HepG2 (cell line): ENCODE data around the gene ZNF316. TPM values are rescaled to one million over a fixed set of nuclear protein-coding genes. Genes with fewer than 3 reads are reported as not detected.

Source experiments
- ATF7-NPFF ChIP-seq: sonication (generic); formaldehyde crosslinking; IDR thresholded peaks from 2 replicates; pipeline ENCODE4 v1.8.1; 2023; ENCODE audit warnings: mild to moderate bottlenecking, low read depth, missing genetic modification reagents, moderate library complexity
- EP300 ChIP-seq, 3 experiments: sonication (generic) in 1 of 3; formaldehyde crosslinking in 1 of 3; IDR thresholded peaks; 2 replicates each; pipeline versions ENCODE4 v1.5.1 to v1.6.1; 2011 to 2020; ENCODE audit warnings: low read depth in 2 of 3, low read length in 2 of 3, borderline replicate concordance in 1 of 3, improper control_type of control experiment in 1 of 3, mild to moderate bottlenecking in 1 of 3, missing genetic modification reagents in 1 of 3, moderate library complexity in 1 of 3
- FOXM1 ChIP-seq: sonication (generic); formaldehyde crosslinking; IDR thresholded peaks from 2 replicates; pipeline ENCODE4 v1.5.0; 2020; ENCODE audit warnings: missing genetic modification reagents
- MATR3 ChIP-seq: sonication (generic); formaldehyde crosslinking; IDR thresholded peaks from 2 replicates; pipeline ENCODE4 v1.4.0; 2020; ENCODE audit warnings: missing genetic modification reagents
- RFXAP ChIP-seq: sonication (generic); formaldehyde crosslinking; IDR thresholded peaks from 2 replicates; pipeline ENCODE4 v1.4.0; 2020; ENCODE audit warnings: missing genetic modification reagents, borderline replicate concordance
- SIN3A ChIP-seq: IDR thresholded peaks from 2 replicates; pipeline ENCODE4 v1.6.1; 2011; ENCODE audit warnings: low read depth, mild to moderate bottlenecking, control low read depth, low read length, borderline replicate concordance
- SOX13 ChIP-seq, 3 experiments: fragments of 450-650 bp in 1 of 3; sonication (generic) in 1 of 3; formaldehyde crosslinking in 1 of 3; IDR thresholded peaks in 2 of 3; conservative IDR thresholded peaks in 1 of 3; 2 replicates each; pipeline versions ENCODE4 v1.5.0 to v1.6.1; 2016 to 2020; ENCODE audit warnings: antibody characterized with exemption in 1 of 3, mild to moderate bottlenecking in 1 of 3, missing compliant biosample characterization in 1 of 3, missing genetic modification reagents in 1 of 3, moderate library complexity in 1 of 3
- ZBTB4 ChIP-seq: sonication (generic); formaldehyde crosslinking; IDR thresholded peaks from 2 replicates; pipeline ENCODE4 v1.4.0; 2020; ENCODE audit warnings: missing genetic modification reagents, mild to moderate bottlenecking, borderline replicate concordance
- ZNF550 ChIP-seq: sonication (generic); formaldehyde crosslinking; IDR thresholded peaks from 2 replicates; pipeline ENCODE4 v1.4.0; 2020; ENCODE audit warnings: mild to moderate bottlenecking, missing genetic modification reagents, borderline replicate concordance
- ZNF629 ChIP-seq: sonication (generic); formaldehyde crosslinking; conservative IDR thresholded peaks from 2 replicates; pipeline ENCODE4 v1.5.0; 2020; ENCODE audit warnings: missing genetic modification reagents
- ZNF879 ChIP-seq: sonication (generic); formaldehyde crosslinking; IDR thresholded peaks from 2 replicates; pipeline ENCODE4 v1.8.1; 2023; ENCODE audit warnings: missing genetic modification reagents
- ZSCAN31 ChIP-seq: sonication (generic); formaldehyde crosslinking; IDR thresholded peaks from 2 replicates; pipeline ENCODE4 v1.5.0; 2020; ENCODE audit warnings: low read depth, mild to moderate bottlenecking, missing genetic modification reagents
- polyA plus RNA-seq, 8 experiments: library from polyadenylated mRNA; depleted of rRNA in 3 of 8; stranded (reverse) in 7 of 8; unstranded in 1 of 8; fragments of >200 nt; fragmentation: Illumina TruSeq in 4 of 8; extraction: Trizol in 4 of 8; gene quantifications; 2 replicates each; pipeline versions ENCODE4 v1.2.1 to v1.2.3, GENCODE V29; 2011 to 2016; ENCODE audit warnings: low read depth in 4 of 8, missing spikeins in 1 of 8, mixed read lengths in 1 of 8; ENCODE audit not compliant: insufficient read depth in 1 of 8
- total RNA-seq, 5 experiments: library from RNA; depleted of rRNA; stranded (reverse); fragments of >200 nt; fragmentation: Illumina TruSeq; extraction: Trizol; gene quantifications; 2 replicates each; pipeline ENCODE4 v1.2.3, GENCODE V29; 2016; ENCODE audit warnings: low read depth in 1 of 5
- TF ChIP-seq, protein P1 (sequence below): sonication (generic); formaldehyde crosslinking; IDR thresholded peaks from 2 replicates; pipeline ENCODE4 v1.4.0; 2020; ENCODE audit warnings: mild to moderate bottlenecking, missing genetic modification reagents
- TF ChIP-seq, protein P2 (sequence below), 2 experiments: sonication (generic) in 1 of 2; formaldehyde crosslinking in 1 of 2; IDR thresholded peaks; 2 replicates each; pipeline versions ENCODE4 v1.6.1 to v1.9.0; 2014 to 2022; ENCODE audit warnings: antibody characterized with exemption in 1 of 2, borderline replicate concordance in 1 of 2, inconsistent platforms in 1 of 2, low read depth in 1 of 2, missing genetic modification reagents in 1 of 2

The ZNF316 gene
- total and polyA plus RNA-seq, 2 of the 13 experiments (the other 11 are each of a cell fraction or from before 2014, with no cell fraction given) = 4.3 to 9.9 TPM

DNA sequence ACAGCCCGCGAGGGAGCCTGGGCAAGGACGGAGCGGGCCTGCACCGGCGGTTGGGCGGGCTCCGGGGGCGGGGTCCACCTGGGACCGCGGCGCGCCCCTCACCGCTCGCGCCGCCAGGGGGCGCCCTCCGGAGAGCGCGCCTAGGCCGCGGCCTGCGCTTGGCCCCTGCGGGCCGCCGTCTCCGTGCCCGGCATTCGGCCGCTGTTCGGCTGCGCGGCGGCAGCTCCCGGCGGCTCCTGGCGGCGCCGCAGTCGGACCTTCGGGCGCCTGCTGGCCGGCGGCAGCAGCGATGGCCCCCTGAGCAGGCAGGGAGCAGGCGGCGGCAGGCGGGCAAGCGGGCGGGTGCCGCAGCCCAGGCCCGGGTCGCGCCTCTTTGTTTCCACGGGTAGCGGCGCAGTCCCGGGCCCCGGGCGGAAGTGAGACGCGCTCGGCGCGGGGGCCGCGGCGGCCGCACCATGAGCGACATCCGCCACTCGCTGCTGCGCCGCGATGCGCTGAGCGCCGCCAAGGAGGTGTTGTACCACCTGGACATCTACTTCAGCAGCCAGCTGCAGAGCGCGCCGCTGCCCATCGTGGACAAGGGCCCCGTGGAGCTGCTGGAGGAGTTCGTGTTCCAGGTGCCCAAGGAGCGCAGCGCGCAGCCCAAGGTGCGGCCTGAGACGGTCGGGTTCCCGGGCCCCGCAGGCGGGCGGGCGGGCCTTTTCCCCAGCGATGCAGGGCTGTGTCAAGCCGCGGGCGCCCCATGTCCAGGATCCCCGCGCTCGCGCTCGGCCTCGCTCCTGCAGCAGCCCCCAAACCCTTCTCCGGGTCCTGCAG is 47.1 kb upstream of the ZNF316 start, which contains the start of gene INTS15 (continued):
- TF ChIP-seq SIN3A (peak; percentile 39; the same call in 1 of the 2 replicates), MATR3 (no peak), FOXM1 (CRISPR knock-in tag) (no peak), ZBTB4 (CRISPR knock-in tag) (no peak), ZNF550 (no peak), ZNF629 (no peak), ZNF879 (no peak), ATF7-NPFF (peak; percentile 56), RFXAP (CRISPR knock-in tag) (no peak; the same call in 1 of the 2 replicates), EP300 (IDR thresholded peaks at IDR 0.05; ENCODE audit: low read depth in 2 of 2, low read length in 2 of 2) (peak in 1 of 2 experiments; percentile 21; a peak in 1 of 4 replicates), EP300 (CRISPR knock-in tag; IDR thresholded peaks at IDR 0.05; ENCODE audit: borderline replicate concordance) (peak; percentile 28; the same call in 1 of the 2 replicates), ZSCAN31 (CRISPR knock-in tag) (peak; percentile 62; the same call in 1 of the 2 replicates), SOX13 (IDR thresholded peaks at IDR 0.05) (no peak), SOX13 (CRISPR knock-in tag; conservative IDR thresholded peaks at IDR 0.05 in 1 of 2, IDR thresholded peaks at IDR 0.05 in 1 of 2) (no peak)
- TF ChIP-seq, protein P1, sequence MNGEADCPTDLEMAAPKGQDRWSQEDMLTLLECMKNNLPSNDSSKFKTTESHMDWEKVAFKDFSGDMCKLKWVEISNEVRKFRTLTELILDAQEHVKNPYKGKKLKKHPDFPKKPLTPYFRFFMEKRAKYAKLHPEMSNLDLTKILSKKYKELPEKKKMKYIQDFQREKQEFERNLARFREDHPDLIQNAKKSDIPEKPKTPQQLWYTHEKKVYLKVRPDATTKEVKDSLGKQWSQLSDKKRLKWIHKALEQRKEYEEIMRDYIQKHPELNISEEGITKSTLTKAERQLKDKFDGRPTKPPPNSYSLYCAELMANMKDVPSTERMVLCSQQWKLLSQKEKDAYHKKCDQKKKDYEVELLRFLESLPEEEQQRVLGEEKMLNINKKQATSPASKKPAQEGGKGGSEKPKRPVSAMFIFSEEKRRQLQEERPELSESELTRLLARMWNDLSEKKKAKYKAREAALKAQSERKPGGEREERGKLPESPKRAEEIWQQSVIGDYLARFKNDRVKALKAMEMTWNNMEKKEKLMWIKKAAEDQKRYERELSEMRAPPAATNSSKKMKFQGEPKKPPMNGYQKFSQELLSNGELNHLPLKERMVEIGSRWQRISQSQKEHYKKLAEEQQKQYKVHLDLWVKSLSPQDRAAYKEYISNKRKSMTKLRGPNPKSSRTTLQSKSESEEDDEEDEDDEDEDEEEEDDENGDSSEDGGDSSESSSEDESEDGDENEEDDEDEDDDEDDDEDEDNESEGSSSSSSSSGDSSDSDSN = peak; percentile 93
- TF ChIP-seq, protein P2, sequence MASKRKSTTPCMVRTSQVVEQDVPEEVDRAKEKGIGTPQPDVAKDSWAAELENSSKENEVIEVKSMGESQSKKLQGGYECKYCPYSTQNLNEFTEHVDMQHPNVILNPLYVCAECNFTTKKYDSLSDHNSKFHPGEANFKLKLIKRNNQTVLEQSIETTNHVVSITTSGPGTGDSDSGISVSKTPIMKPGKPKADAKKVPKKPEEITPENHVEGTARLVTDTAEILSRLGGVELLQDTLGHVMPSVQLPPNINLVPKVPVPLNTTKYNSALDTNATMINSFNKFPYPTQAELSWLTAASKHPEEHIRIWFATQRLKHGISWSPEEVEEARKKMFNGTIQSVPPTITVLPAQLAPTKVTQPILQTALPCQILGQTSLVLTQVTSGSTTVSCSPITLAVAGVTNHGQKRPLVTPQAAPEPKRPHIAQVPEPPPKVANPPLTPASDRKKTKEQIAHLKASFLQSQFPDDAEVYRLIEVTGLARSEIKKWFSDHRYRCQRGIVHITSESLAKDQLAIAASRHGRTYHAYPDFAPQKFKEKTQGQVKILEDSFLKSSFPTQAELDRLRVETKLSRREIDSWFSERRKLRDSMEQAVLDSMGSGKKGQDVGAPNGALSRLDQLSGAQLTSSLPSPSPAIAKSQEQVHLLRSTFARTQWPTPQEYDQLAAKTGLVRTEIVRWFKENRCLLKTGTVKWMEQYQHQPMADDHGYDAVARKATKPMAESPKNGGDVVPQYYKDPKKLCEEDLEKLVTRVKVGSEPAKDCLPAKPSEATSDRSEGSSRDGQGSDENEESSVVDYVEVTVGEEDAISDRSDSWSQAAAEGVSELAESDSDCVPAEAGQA (IDR thresholded peaks at IDR 0.05; ENCODE audit: low read depth) = no peak
- TF ChIP-seq, protein P2 (CRISPR knock-in tag; IDR thresholded peaks at IDR 0.05; ENCODE audit: borderline replicate concordance) = peak; percentile 64; the same call in 1 of the 2 replicates
